Panc1 (cell line): ENCODE results near the gene NCAM1. TPM values are rescaled to one million over a fixed set of nuclear protein-coding genes. Genes with fewer than 3 reads are reported as not detected.

Source experiments
- ATAC-seq: fragments of 200-7000 bp; cut with Tn5 transposase; 2 replicates; pipeline ENCODE4 v1.9.1; 2020; ENCODE audit warnings: mild to moderate bottlenecking, moderate library complexity
- BruUV-seq: library from RNA; stranded (reverse); fragments of 400-500 nt; replicated peaks from 2 replicates; lab custom pipeline; 2021; lab: Mats Ljungman, UMichigan
- CTCF ChIA-PET: fragments of 300-600 bp; sonication (Branson Sonifier 250); formaldehyde crosslinking; loops from one replicate; lab custom pipeline; 2022; ENCODE audit warnings: antibody characterized with exemption; lab: Charles Lee
- POLR2A ChIA-PET: fragments of 300-600 bp; sonication (Branson Sonifier 250); formaldehyde crosslinking; loops from one replicate; lab custom pipeline; 2022; ENCODE audit warnings: antibody characterized with exemption; lab: Charles Lee
- DNase-seq: peaks from one replicate; pipeline ENCODE4 v3.0.0-alpha.2; 2010; ENCODE audit warnings: low read depth, low spot score
- H3K27ac ChIP-seq: 2 replicates; pipeline ENCODE4 v1.5.1; 2011; ENCODE audit warnings: mild to moderate bottlenecking, low read length, inconsistent platforms
- H3K27me3 ChIP-seq: fragments of 200-500 bp; sonication (Bioruptor generic); 2 replicates; pipeline ENCODE4 v1.6.0; 2014; ENCODE audit warnings: low read length, inconsistent platforms; ENCODE audit not compliant: control insufficient read depth, insufficient read depth
- H3K36me3 ChIP-seq: fragments of 200-500 bp; sonication (Bioruptor generic); 2 replicates; pipeline ENCODE4 v1.5.1; 2014; ENCODE audit warnings: inconsistent platforms, mild to moderate bottlenecking, low read length, moderate library complexity; ENCODE audit not compliant: control insufficient read depth, insufficient read depth
- H3K4me1 ChIP-seq: 2 replicates; pipeline ENCODE4 v1.5.1; 2011; ENCODE audit warnings: inconsistent platforms, mild to moderate bottlenecking, low read length, moderate library complexity; ENCODE audit not compliant: control insufficient read depth, insufficient read depth
- H3K4me3 ChIP-seq, 2 experiments: 2 replicates each; pipeline ENCODE4 v1.5.1; 2011 to 2012; ENCODE audit warnings: low read depth in 2 of 2, low read length in 2 of 2, mild to moderate bottlenecking in 2 of 2, inconsistent platforms in 1 of 2, moderate library complexity in 1 of 2
- H3K9me3 ChIP-seq: fragments of 200-500 bp; sonication (Bioruptor generic); 2 replicates; pipeline ENCODE4 v1.5.1; 2014; ENCODE audit warnings: low read depth, mild to moderate bottlenecking, inconsistent platforms, low read length, moderate library complexity; ENCODE audit not compliant: control insufficient read depth, insufficient read depth
- POLR2AphosphoS5 ChIP-seq: IDR thresholded peaks from 2 replicates; pipeline ENCODE4 v1.6.1; 2012; ENCODE audit warnings: mild to moderate bottlenecking, low read depth, low read length, moderate library complexity
- SIN3A ChIP-seq: IDR thresholded peaks from 2 replicates; pipeline ENCODE4 v1.6.1; 2012; ENCODE audit warnings: low read depth, mild to moderate bottlenecking, low read length, moderate library complexity, borderline replicate concordance; ENCODE audit not compliant: insufficient read depth
- TCF7L2 ChIP-seq: IDR thresholded peaks from 2 replicates; pipeline ENCODE4 v1.6.1; 2011; ENCODE audit warnings: mild to moderate bottlenecking, low read depth, low read length, inconsistent platforms
- in situ Hi-C: cut with HindIII; loops from 2 replicates; pipeline ENCODE4 v1.10.0; 2016; ENCODE audit warnings: low sequenced_read_pairs, low pct_unique_long_range_greater_than_20kb
- intact Hi-C: fragments of 100-400 bp; cut with micrococcal nuclease; formaldehyde crosslinking; loops from one replicate; pipeline ENCODE4 v1.10.0; 2022; ENCODE audit not compliant: unreplicated experiment
- total RNA-seq: library from RNA; stranded (reverse); gene quantifications from one replicate; pipeline ENCODE4 v1.2.1, GENCODE V29; 2021; ENCODE audit not compliant: unreplicated experiment
- TF ChIP-seq, protein P1 (sequence below): fragments of 450-650 bp; IDR thresholded peaks from 2 replicates; pipeline ENCODE4 v1.5.1; 2017; ENCODE audit warnings: mild to moderate bottlenecking
- TF ChIP-seq, protein P2 (sequence below), 2 experiments: IDR thresholded peaks; 2 replicates each; pipeline ENCODE4 v1.6.1; 2011 to 2012; ENCODE audit warnings: low read depth in 2 of 2, control low read depth in 1 of 2, low read length in 1 of 2, mild to moderate bottlenecking in 1 of 2, moderate library complexity in 1 of 2; ENCODE audit not compliant: insufficient read depth in 1 of 2

The NCAM1 gene
- total RNA-seq, 1 experiment from 2014 or later: 0.18 TPM

DNA sequence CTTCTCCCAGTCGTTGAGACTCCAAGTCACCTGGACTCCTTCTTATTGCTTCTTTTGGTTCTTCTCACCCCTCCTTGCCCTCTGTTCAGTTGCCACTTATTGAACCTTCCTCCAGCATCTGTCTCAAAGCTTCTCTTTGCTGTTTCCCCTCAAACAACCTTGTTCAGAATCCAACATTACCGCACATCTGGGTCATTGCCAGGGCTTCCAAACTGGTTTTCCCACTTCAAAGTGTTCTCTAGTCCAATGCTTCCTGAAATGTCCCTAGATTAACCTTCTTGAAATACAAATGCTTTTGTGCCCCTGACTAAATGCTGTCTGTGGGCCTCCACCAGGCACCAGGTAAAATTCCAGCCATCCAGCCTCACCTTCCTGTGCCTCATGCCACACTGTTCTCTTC lies 252.3 kb downstream of the NCAM1 start:
- CTCF ChIA-PET: no interaction called here

DNA sequence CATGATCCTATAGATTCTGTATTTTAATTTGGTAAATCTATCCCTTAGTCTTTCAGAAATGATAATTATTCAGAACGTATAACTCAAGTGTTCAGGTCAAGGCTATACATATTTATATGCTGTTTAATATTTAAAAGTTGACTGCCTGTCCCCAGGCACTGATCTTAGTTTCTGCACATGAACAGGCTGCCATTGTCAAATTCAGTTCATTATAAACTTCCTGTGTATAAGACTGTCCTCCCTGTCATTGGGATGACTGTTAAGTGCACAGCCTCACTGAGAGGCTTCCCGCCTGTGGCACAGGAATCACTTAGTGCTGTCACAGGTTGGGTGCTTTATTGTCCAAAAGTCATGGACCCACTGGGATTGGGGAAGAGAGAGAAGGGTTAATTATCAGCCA lies 261.0 kb downstream of the NCAM1 start:
- Histone ChIP-seq H3K4me3 (no peak overlapping the region), H3K27me3 (peaks cover 5% of the 10 kb centered on the region; the same call in 1 of the 2 replicates), H3K9me3 (no peaks in the 10 kb centered on the region), H3K36me3 (no peaks in the 10 kb centered on the region), H3K27ac (no peak overlapping the region), H3K4me1 (no peaks in the 10 kb centered on the region)
- BruUV-seq: no TSS peak
- POLR2A ChIA-PET: no interaction called here
- CTCF ChIA-PET: no interaction called here
- intact Hi-C loops: no loop called here
- in situ Hi-C loops: no loop called here
- no peak for TF ChIP-seq SIN3A
- TF ChIP-seq TCF7L2: no peak
- TF ChIP-seq, protein P1, sequence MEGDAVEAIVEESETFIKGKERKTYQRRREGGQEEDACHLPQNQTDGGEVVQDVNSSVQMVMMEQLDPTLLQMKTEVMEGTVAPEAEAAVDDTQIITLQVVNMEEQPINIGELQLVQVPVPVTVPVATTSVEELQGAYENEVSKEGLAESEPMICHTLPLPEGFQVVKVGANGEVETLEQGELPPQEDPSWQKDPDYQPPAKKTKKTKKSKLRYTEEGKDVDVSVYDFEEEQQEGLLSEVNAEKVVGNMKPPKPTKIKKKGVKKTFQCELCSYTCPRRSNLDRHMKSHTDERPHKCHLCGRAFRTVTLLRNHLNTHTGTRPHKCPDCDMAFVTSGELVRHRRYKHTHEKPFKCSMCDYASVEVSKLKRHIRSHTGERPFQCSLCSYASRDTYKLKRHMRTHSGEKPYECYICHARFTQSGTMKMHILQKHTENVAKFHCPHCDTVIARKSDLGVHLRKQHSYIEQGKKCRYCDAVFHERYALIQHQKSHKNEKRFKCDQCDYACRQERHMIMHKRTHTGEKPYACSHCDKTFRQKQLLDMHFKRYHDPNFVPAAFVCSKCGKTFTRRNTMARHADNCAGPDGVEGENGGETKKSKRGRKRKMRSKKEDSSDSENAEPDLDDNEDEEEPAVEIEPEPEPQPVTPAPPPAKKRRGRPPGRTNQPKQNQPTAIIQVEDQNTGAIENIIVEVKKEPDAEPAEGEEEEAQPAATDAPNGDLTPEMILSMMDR: no peak
- DNase-seq: no peak
- no peak for ATAC-seq

More for the DNA sequence above, 252.3 kb downstream of the NCAM1 start:
- Histone ChIP-seq H3K36me3 (no peaks in the 10 kb centered on the region), H3K27ac (no peak overlapping the region), H3K9me3 (no peaks in the 10 kb centered on the region), H3K4me3 (no peak overlapping the region), H3K4me1 (no peaks in the 10 kb centered on the region), H3K27me3 (peaks cover 15% of the 10 kb centered on the region)
- DNase-seq (no peak), ATAC-seq (no peak)
- TF ChIP-seq POLR2AphosphoS5: no peak
- TF ChIP-seq, protein P2, sequence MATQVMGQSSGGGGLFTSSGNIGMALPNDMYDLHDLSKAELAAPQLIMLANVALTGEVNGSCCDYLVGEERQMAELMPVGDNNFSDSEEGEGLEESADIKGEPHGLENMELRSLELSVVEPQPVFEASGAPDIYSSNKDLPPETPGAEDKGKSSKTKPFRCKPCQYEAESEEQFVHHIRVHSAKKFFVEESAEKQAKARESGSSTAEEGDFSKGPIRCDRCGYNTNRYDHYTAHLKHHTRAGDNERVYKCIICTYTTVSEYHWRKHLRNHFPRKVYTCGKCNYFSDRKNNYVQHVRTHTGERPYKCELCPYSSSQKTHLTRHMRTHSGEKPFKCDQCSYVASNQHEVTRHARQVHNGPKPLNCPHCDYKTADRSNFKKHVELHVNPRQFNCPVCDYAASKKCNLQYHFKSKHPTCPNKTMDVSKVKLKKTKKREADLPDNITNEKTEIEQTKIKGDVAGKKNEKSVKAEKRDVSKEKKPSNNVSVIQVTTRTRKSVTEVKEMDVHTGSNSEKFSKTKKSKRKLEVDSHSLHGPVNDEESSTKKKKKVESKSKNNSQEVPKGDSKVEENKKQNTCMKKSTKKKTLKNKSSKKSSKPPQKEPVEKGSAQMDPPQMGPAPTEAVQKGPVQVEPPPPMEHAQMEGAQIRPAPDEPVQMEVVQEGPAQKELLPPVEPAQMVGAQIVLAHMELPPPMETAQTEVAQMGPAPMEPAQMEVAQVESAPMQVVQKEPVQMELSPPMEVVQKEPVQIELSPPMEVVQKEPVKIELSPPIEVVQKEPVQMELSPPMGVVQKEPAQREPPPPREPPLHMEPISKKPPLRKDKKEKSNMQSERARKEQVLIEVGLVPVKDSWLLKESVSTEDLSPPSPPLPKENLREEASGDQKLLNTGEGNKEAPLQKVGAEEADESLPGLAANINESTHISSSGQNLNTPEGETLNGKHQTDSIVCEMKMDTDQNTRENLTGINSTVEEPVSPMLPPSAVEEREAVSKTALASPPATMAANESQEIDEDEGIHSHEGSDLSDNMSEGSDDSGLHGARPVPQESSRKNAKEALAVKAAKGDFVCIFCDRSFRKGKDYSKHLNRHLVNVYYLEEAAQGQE (IDR thresholded peaks at IDR 0.05; ENCODE audit: insufficient read depth in 1 of 2, low read depth in 2 of 2, low read length in 1 of 2): no peak
- TF ChIP-seq, protein P1: no peak
- TF ChIP-seq TCF7L2: no peak
- TF ChIP-seq SIN3A: no peak
- intact Hi-C loops: no loop called here
- in situ Hi-C loops: no loop called here
- POLR2A ChIA-PET: no interaction called here
- no TSS peak for BruUV-seq
